ENCODE measurements around the gene DNAJB9. TPM values are rescaled to one million over a fixed set of nuclear protein-coding genes. Genes with fewer than 3 reads are reported as not detected.

DNAJB9 gene
- total and polyA plus RNA-seq, 2 of the 13 experiments (the other 11 are each of a cell fraction or from before 2014, with no cell fraction given): 8.6 to 16.4 TPM

- Histone ChIP-seq H3K9ac (ENCODE audit: insufficient read depth, low read depth, low read length) (peak within 1 kb of the TSS; percentile 79), H4K20me1 (ENCODE audit: insufficient read depth, low read length) (no peaks in the 10 kb centered on the region; the same call in 1 of the 2 replicates), H3K4me3 (replicated peaks in 1 of 3; ENCODE audit: insufficient read depth in 1 of 3, low read depth in 2 of 3, low read length in 3 of 3) (peak within 1 kb of the TSS; percentile 65 to 90 (median 83)), H3K27ac (ENCODE audit: extremely low read length, insufficient read depth, low read length) (peak within 1 kb of the TSS; percentile 82), H3K27me3 (ENCODE audit: control insufficient read depth in 1 of 2, insufficient read depth in 2 of 2, low read length in 2 of 2) (no peaks in the 10 kb centered on the region; a peak in 1 of 5 replicates), H3K4me2 (ENCODE audit: low read depth, low read length) (peak within 1 kb of the TSS; percentile 86), H3K79me2 (ENCODE audit: insufficient read depth, low read length) (peaks cover 16% of the 10 kb centered on the region), H3K4me1 (ENCODE audit: insufficient read depth, low read length) (peaks cover 34% of the 10 kb centered on the region), H3K36me3 (replicated peaks in 1 of 2; ENCODE audit: control insufficient read depth in 1 of 2, insufficient read depth in 2 of 2, low read length in 2 of 2) (no peaks in the 10 kb centered on the region), H3K9me3 (ENCODE audit: low read length) (no peaks in the 10 kb centered on the region), H2AFZ (ENCODE audit: low read length) (peak within 1 kb of the TSS; percentile 43)
- CTCF ChIA-PET (ENCODE audit: low intra/inter-chr PET ratio, low total read pairs): no interaction called here
- POLR2A ChIA-PET: interaction anchor here (1.1 to 3.5 kb wide), 4 partner anchors 29 to 1358 kb away, joined by 3 to 49 read pairs (median 4); partner anchors contain the start of genes DNAJB9, HBP1 and THAP5
- ATAC-seq: peak; percentile 95
- FAIRE-seq: peak; percentile 98
- 2% methylated on average over 22 of the region's 64 CpGs for WGBS (ENCODE audit: low lambda C conversion rate)
- DNase-seq (ENCODE audit: low spot score): peak; percentile 98
- in situ Hi-C loops (cut with HindIII; ENCODE audit: extremely low pct_ligation_motif_present, low pct_unique_long_range_greater_than_20kb): no loop called here
- BruUV-seq (replicated peaks): no TSS peak
- intact Hi-C loops (cut with micrococcal nuclease; ENCODE audit: unreplicated experiment): loop anchor here (1.0 kb wide), 1 partner anchor 43 kb away; the partner anchor contains the start of genes DNAJB9 and THAP5
- peak; percentile 87 for TF ChIP-seq CEBPG (CRISPR knock-in tag; IDR thresholded peaks at IDR 0.05)
- peak; percentile 90 for TF ChIP-seq CEBPB (IDR thresholded peaks at IDR 0.05; ENCODE audit: borderline replicate concordance, low read depth, low read length)
- TF ChIP-seq, protein P1, sequence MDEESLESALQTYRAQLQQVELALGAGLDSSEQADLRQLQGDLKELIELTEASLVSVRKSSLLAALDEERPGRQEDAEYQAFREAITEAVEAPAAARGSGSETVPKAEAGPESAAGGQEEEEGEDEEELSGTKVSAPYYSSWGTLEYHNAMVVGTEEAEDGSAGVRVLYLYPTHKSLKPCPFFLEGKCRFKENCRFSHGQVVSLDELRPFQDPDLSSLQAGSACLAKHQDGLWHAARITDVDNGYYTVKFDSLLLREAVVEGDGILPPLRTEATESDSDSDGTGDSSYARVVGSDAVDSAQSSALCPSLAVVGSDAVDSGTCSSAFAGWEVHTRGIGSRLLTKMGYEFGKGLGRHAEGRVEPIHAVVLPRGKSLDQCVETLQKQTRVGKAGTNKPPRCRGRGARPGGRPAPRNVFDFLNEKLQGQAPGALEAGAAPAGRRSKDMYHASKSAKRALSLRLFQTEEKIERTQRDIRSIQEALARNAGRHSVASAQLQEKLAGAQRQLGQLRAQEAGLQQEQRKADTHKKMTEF (CRISPR knock-in tag; IDR thresholded peaks at IDR 0.05): peak; percentile 71
- TF ChIP-seq ZNF10 (CRISPR knock-in tag; IDR thresholded peaks at IDR 0.05; ENCODE audit: borderline replicate concordance, low read depth): no peak
- TF ChIP-seq SSRP1 (CRISPR knock-in tag; IDR thresholded peaks at IDR 0.05): 0 out of 2 replicates have a peak, but pooled peaks have one; percentile 10
- peak; percentile 31; the same call in 1 of the 2 replicates for TF ChIP-seq BCL6 (CRISPR knock-in tag; IDR thresholded peaks at IDR 0.05)
- peak; percentile 92 for TF ChIP-seq THAP11 (CRISPR knock-in tag; IDR thresholded peaks at IDR 0.05)
- peak; percentile 99 for TF ChIP-seq ZNF501 (CRISPR knock-in tag; IDR thresholded peaks at IDR 0.05)
- peak; percentile 72; the same call in 1 of the 2 replicates for TF ChIP-seq ZNF552 (CRISPR knock-in tag; IDR thresholded peaks at IDR 0.05; ENCODE audit: borderline replicate concordance)
- TF ChIP-seq, protein P2, sequence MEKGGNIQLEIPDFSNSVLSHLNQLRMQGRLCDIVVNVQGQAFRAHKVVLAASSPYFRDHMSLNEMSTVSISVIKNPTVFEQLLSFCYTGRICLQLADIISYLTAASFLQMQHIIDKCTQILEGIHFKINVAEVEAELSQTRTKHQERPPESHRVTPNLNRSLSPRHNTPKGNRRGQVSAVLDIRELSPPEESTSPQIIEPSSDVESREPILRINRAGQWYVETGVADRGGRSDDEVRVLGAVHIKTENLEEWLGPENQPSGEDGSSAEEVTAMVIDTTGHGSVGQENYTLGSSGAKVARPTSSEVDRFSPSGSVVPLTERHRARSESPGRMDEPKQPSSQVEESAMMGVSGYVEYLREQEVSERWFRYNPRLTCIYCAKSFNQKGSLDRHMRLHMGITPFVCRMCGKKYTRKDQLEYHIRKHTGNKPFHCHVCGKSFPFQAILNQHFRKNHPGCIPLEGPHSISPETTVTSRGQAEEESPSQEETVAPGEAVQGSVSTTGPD (CRISPR knock-in tag; IDR thresholded peaks at IDR 0.05): no peak
- peak; percentile 97 for TF ChIP-seq GMEB2 (CRISPR knock-in tag; IDR thresholded peaks at IDR 0.05; ENCODE audit: low read depth)
- TF ChIP-seq, protein P3, sequence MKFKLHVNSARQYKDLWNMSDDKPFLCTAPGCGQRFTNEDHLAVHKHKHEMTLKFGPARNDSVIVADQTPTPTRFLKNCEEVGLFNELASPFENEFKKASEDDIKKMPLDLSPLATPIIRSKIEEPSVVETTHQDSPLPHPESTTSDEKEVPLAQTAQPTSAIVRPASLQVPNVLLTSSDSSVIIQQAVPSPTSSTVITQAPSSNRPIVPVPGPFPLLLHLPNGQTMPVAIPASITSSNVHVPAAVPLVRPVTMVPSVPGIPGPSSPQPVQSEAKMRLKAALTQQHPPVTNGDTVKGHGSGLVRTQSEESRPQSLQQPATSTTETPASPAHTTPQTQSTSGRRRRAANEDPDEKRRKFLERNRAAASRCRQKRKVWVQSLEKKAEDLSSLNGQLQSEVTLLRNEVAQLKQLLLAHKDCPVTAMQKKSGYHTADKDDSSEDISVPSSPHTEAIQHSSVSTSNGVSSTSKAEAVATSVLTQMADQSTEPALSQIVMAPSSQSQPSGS (CRISPR knock-in tag; IDR thresholded peaks at IDR 0.05): peak; percentile 76; the same call in 1 of the 2 replicates
- peak; percentile 93; the same call in 1 of the 2 replicates for TF ChIP-seq ZFP91 (CRISPR knock-in tag; IDR thresholded peaks at IDR 0.05; ENCODE audit: borderline replicate concordance)
- peak; percentile 74 for TF ChIP-seq GABPA (IDR thresholded peaks at IDR 0.05; ENCODE audit: low read depth, low read length)
- peak; percentile 97 for TF ChIP-seq GABPA (CRISPR knock-in tag; IDR thresholded peaks at IDR 0.05; ENCODE audit: low read depth)
- peak; percentile 38; the same call in 1 of the 2 replicates for TF ChIP-seq FOXK2 (IDR thresholded peaks at IDR 0.05)
These were observed 43.5 kb upstream of the DNAJB9 start, which contains the start of gene PNPLA8 for GRCh38 chr7:108525985-108526767. TSS of gene PNPLA8 (minus strand) at chr7:108526135. CDS start at chr7:108515491, 10,644 bp downstream.
